ENCODE data around the gene CNTRL. TPM values are rescaled to one million over a fixed set of nuclear protein-coding genes. Genes with fewer than 3 reads are reported as not detected.
"Not testable (repeated sequence)": the region's sequence is repeated elsewhere in the genome, so short reads cannot be mapped to it uniquely, and the experiment has no call there.

The CNTRL gene
- total RNA-seq, 1 experiment from 2014 or later = 4.7 TPM

DNA sequence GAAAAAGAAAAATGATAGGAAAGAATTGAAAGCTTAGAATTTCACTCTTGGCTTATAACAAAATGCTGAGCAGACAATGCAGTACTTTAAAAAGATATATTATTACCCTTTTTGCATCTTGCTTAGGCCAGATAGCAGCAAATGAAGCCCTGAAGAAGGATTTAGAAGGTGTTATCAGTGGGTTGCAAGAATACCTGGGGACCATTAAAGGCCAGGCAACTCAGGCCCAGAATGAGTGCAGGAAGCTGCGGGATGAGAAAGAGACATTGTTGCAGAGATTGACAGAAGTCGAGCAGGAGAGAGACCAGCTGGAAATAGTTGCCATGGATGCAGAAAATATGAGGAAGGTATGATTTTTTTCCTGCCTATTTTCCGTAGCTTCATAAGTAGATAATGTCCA is 50.8 kb downstream of the CNTRL start:
- DNase-seq (ENCODE audit: low spot score) = no peak

GRCh38 chr9:121129384-121129783 is 54.6 kb downstream of the CNTRL start:
- not testable (repeated sequence) for DNase-seq (ENCODE audit: low spot score)

DNA sequence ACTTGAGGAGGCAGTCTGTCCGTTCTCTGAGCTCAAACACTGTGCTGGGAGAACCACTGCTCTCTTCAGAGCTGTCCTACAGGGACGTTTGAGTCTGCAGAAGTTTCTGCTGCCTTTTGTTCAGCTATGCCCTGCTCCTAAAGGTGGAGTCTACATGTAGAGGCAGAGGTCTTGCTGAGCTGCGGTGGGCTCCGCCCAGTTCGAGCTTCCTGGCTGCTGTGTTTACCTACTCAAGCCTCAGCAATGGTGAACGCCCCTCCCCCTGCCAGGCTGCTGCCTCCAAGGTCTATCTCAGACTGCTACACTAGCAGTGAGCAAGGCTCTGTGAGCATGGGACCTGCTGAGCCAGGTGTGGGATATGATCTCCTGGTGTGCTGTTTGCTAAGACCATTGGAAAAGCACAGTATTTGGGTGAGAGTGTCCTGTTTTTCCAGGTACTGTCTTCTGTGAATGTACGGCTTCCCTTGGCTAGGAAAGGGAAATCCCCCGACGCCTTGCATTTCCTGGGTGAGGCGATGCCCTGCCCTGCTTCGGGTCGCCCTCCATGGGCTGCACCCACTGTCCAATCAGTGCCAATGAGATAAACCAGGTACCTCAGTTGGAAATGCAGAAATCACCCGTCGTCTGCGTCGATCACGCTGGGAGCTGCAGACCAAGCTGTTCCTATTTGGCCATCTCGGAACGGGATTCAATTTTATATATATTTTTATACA is 58.5 kb downstream of the CNTRL start:
- DNase-seq (ENCODE audit: low spot score) = peak; percentile 41

DNA sequence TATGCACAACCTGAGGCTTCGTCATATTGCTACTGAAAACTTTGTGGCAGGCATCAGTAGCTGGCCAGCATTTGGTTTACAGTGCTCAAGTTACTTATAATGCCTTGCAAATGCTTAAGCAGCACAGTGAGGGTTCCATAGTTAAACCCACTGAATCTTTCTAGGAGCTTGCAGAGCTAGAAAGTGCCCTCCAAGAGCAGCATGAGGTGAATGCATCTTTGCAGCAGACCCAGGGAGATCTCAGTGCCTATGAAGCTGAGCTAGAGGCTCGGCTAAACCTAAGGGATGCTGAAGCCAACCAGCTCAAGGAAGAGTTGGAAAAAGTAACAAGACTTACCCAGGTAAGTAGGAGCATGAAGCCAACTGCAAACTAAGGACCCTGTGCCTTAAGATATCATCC is 60.9 kb downstream of the CNTRL start:
- no peak for DNase-seq (ENCODE audit: low spot score)

DNA sequence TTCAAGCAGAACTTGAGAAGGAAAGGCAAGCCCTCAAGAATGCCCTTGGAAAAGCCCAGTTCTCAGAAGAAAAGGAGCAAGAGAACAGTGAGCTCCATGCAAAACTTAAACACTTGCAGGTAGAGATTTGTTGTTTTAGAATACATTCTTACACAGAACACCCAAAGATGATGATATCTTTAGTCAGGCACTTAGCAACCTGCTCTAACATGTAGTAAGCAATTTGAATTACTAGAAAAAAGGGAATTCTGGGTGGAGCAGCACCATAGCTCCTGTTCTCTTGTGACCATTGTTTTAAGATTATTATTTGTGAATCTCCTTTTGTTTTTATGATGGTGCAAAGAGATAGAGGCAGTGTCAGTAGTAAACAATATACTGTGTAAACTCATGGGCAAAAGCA is 63.8 kb downstream of the CNTRL start:
- no peak for DNase-seq (ENCODE audit: low spot score)

DNA sequence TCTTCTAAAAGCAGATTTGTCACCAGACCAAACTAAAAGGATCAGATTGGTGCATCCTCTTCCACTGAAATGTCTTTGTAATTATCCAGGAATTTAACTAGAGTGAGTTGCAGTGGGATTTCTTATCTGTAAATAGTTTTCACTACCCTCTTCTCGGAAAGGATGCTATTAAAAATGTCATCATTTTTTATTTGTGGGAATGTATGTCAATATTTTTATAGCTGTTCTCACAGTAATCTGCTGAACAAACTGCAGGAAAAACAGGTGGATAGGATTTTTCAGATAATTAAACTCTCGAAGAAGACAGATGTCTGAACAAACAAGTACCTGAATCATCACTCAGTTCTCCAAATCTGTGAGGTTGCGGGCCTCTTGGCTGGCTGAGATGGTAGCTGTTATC is 64.2 kb downstream of the CNTRL start:
- no peak for DNase-seq (ENCODE audit: low spot score)

DNA sequence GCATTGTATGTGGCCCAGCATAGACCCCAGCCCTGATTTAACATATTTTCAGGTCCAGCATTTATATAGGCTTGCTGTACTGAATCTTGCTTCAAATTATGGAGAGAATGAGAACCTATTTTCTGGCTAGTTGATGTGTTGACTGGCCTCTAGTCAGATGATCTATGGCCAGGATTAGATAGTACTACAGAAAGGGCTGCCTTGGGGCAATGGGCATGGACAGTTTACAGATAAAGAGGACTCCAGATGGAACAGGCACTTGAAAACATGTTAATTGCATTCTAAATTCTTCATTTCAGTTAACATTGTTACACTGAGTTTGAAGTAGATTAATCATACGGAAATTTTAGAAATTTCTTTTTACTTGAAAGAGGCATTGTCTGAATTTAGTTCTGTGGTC is 65.4 kb downstream of the CNTRL start:
- DNase-seq (ENCODE audit: low spot score) = no peak

DNA sequence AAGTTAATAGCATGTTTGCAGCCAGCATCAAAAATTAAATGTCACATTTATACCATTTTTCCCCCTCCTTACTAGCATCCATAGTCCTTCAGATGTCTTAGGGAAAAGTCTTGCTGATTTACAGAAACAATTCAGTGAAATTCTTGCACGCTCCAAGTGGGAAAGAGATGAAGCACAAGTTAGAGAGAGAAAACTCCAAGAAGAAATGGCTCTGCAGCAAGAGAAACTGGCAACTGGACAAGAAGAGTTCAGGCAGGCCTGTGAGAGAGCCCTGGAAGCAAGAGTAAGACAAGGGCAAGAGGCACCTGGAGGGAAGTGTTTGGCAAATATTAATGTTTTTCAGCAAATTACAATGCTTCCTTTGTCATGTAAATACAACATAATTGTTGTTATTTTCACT is 66.6 kb downstream of the CNTRL start:
- DNase-seq (ENCODE audit: low spot score) = no peak

DNA sequence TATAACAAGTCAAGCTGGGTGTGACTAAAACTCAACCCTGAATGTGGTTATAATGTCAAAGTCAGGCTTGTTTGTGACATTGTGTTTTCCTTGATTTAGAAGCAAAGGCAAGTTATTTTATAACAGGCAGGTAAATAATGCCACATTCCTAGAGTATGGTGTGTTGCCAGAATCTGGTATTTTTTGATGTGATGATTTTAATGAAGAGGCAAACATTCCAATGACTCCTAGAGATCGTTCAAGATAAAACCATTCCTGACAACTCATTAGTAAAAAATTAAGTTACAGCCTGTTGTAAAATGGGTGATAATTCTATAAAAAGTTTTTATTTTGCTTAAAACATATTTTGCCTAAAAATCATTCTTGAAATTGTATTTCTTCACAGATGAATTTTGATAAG is 67.0 kb downstream of the CNTRL start:
- DNase-seq (ENCODE audit: low spot score) = no peak

DNA sequence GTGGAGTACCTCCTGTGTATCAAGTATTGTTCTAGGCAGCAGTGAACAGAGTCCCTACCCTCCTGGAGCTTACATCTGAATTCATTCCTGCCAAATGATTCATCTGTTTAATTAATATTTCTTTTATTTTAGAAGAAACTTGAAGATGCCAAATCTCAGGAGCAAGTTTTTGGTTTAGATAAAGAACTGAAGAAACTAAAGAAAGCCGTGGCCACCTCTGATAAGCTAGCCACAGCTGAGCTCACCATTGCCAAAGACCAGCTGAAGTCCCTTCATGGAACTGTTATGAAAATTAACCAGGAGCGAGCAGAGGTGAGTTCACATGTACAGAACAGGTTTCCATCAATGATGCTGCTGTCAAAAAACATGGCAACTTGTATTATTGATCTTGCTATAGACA is 69.0 kb downstream of the CNTRL start:
- no peak for DNase-seq (ENCODE audit: low spot score)

GRCh38 chr9:121144482-121144881 is 69.7 kb downstream of the CNTRL start:
- no peak for DNase-seq (ENCODE audit: low spot score)

- DNase-seq (ENCODE audit: low spot score) = no peak
These were observed 75.4 kb downstream of the CNTRL start for GRCh38 chr9:121150188-121150587.

DNA sequence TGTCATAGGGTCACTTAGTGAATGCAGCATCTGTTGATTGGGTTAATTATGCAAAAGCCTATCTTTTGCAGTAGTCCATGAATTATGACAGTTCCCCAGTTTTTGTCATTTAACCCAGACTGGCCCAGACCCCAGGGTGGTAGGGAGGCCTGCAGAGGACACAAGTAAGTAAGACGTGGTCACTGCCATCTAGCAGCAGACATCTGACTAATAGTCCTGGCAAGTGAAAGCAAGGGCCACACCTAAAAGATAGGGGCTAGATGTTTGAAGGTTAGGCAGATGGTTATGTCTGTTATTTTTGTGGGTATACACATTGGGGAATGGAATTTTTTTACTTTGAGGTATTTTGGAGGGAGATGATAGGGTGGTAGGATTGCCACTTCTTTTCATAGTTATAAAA is 78.9 kb downstream of the CNTRL start:
- no peak for DNase-seq (ENCODE audit: low spot score)

DNA sequence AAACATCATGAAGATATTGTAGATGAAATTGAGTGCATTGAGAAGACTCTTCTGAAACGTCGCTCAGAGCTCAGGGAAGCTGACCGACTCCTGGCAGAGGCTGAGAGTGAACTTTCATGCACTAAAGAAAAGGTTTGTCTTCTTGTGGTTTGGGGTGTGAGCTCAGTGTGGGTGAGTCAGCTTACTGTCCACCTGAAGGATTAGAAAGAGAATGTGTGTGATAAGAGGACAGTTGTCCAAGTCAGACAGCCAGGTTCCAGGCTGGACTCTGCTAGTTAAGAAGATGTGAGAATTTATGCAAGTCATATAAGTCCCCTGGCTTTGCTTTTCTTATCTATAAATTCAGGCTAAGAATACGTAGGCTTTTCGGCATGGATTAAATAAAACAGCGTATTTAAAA is 80.0 kb downstream of the CNTRL start:
- DNase-seq (ENCODE audit: low spot score) = peak; percentile 36

DNA sequence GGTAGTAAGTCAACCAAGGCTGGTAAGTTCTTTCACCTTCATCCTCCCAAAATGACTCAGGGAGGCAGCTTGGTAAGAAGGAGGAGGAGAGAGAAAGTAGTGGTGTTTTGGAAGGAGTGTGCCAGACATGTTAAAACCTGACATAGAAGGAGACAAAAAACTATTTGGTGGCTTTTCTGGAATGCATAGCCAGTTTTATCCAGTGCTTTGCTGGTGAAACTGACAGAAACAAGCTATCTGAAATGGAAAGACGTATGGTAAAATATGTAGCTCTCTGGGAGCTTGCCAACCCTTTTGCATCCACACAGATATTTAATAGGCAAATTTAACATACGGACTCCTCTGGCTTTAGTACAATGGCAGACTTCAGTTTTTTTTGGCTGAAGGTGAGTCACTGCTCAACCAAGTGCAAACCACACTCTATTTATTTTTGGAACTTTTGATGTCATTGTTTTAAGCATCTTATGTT is 81.5 kb downstream of the CNTRL start:
- no peak for DNase-seq (ENCODE audit: low spot score)

DNA sequence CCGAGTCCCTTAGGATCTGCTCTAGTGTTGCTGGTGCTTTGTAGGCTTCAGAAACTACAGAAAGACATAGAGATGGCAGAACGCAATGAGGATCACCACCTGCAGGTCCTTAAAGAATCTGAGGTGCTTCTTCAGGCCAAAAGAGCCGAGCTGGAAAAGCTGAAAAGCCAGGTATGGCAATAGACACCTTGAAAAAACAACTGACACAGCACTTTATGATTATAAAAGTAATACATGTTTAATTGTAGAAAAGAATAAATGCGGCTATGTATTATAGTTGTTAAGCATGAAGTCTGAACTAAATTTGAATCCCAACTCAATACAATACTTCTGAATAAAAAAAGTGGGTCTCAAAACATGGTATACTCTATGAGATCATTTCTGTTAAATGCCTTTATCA is 83.2 kb downstream of the CNTRL start:
- no peak for DNase-seq (ENCODE audit: low spot score)

DNA sequence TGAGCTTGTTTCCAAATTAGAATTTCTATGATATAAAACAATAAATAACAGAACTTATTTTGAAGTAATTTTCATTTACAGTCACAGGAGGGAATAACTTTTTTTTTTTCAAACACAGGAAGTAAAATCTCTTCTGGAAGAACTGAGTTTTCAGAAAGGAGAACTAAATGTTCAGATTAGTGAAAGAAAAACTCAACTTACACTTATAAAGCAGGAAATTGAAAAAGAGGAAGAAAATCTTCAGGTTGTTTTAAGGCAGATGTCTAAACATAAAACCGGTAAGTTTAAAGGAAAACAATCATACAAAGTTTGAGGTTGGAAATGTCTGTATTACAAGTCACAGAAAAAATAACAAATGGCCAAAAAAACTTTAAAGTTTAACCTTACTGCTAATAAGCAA is 85.3 kb downstream of the CNTRL start:
- DNase-seq (ENCODE audit: low spot score) = no peak

DNA sequence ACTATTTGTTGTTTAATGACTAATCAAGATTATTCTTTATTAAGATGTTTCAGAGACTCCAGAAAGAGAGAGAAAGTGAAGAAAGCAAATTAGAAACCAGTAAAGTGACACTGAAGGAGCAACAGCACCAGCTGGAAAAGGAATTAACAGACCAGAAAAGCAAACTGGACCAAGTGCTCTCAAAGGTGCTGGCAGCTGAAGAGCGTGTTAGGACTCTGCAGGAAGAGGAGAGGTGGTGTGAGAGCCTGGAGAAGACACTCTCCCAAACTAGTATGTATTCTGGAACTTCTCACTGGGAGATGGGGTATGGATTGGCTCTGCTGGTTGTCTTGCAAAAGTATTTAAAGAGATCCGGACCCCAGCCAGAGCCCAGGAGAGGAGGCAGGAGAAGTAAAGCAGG is 93.3 kb downstream of the CNTRL start:
- DNase-seq (ENCODE audit: low spot score) = no peak

DNA sequence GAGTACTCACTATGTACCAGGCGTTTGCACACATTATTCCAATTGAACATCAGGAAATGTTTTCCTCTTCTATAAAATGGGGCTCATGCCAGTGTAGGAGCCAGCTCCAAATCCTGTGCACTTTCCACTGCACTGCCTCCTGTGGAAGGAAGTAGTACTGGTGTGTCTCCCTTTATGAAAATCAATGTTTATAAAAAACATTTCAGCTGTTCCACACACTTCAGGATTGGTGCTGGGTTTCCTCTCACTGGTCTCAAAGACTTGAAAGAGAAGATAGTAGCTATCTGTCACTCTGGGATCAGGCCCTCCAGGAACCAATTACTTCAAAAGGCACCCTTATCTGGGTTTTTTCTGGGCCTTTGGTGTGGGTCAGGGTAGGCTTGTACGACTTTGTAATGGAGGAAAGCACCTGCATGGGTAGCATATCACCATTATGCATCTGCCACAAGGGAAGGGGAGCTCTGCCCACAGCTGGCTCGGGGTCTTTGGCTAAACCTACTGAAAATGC is 94.4 kb downstream of the CNTRL start:
- peak; percentile 13 for DNase-seq (ENCODE audit: low spot score)

DNA sequence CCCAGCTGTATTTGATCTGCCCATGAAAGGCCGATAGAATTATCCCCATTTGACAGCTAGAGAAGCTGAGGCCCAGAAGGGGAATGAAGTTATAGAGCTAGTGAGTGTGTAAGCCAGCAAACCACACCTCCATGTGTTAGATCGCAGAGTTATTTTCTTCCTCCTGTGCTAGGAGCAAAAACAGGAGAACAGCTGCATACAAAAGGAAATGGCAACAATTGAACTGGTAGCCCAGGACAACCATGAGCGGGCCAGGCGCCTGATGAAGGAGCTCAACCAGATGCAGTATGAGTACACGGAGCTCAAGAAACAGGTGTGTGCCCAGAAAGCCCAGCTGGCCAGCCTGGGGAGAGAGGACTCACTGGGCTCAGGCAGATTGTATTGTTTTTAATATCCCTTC is 96.5 kb downstream of the CNTRL start:
- DNase-seq (ENCODE audit: low spot score) = no peak

DNA sequence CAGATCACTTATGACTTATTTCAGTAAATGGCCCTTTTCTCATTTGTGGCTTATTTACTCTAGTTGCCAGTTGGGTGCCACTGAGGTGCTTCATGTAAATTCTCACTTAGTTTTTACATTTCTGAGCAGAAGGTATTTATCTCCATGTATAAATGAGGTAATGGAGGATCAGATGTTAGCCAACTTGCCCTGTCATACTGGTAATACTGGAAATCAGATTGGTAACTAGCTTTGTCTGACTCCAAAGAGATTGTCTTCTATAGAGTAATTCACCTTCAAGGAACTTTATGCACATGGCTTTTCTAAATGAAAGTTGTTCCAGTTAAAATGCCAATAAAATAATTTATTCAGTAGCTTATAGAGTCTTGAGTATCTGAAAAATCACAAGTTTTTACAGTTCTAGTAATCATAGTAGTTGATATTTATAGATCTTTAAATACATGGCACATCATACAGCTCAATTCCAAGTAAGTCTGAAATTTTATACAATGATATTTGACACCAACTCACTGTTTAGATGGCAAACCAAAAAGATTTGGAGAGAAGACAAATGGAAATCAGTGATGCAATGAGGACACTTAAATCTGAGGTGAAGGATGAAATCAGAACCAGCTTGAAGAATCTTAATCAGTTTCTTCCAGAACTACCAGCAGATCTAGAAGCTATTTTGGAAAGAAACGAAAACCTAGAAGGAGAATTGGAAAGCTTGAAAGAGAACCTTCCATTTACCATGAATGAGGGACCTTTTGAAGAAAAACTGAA is 98.2 kb downstream of the CNTRL start:
- no peak for DNase-seq (ENCODE audit: low spot score)

DNA sequence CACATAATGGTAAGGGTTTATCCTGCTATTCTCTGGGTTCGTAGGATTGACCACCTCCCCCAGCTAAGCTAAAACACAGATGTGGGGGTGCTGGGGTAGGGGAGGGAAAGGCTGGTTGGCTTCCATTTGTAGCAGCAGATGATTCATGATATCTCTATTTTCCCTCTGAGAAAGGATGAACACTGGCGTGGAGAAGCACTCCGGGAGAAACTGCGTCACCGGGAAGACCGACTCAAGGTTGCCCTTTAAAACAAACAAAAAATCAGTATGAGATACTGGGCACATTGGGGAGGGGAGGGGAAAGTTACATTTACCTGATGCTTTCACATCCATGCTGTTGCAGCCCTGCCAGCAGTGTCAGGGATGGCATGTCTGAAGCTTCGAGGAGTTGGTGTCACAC is 98.7 kb downstream of the CNTRL start:
- DNase-seq (ENCODE audit: low spot score) = no peak
